Large intestine (tissue), 12 donors: ENCODE data around the gene SH2D7. TPM values are rescaled to one million over a fixed set of nuclear protein-coding genes. Genes with fewer than 3 reads are reported as not detected.

Experiments
- DNase-seq, 2 donors: peaks; one replicate each; pipeline versions ENCODE4 v3.0.0 to v3.0.0-alpha.2; 2013
- H3K27ac ChIP-seq: one replicate; pipeline ENCODE4 v1.5.1; 2013; ENCODE audit warnings: low read length
- H3K27me3 ChIP-seq: 2 replicates; pipeline ENCODE4 v1.6.1; 2013; ENCODE audit warnings: low read length; ENCODE audit not compliant: control insufficient read depth, insufficient read depth
- H3K36me3 ChIP-seq: 2 replicates; pipeline ENCODE4 v1.6.1; 2013; ENCODE audit warnings: low read length; ENCODE audit not compliant: control insufficient read depth, insufficient read depth
- H3K4me1 ChIP-seq: one replicate; pipeline ENCODE4 v1.6.1; 2013; ENCODE audit warnings: low read length; ENCODE audit not compliant: control insufficient read depth, insufficient read depth
- H3K4me3 ChIP-seq: one replicate; pipeline ENCODE4 v1.5.1; 2013; ENCODE audit warnings: low read length
- H3K9me3 ChIP-seq: one replicate; pipeline ENCODE4 v1.6.1; 2013; ENCODE audit warnings: mild to moderate bottlenecking, low read depth, low read length, moderate library complexity; ENCODE audit not compliant: control insufficient read depth
- WGBS: methylation state at CpG from one replicate; pipeline ENCODE4 v1.1.5; 2013; ENCODE audit warnings: low lambda C conversion rate; ENCODE audit not compliant: insufficient coverage; 5-methylcytosine and 5-hydroxymethylcytosine counted together
- long read RNA-seq, 11 donors: transcript quantifications; one replicate each; lab custom pipeline, GENCODE V29; 2026
- polyA plus RNA-seq: library from polyadenylated mRNA; unstranded; fragments of 120-200 nt; gene quantifications from one replicate; pipeline ENCODE4 v1.2.1, GENCODE V29; 2013

SH2D7 gene
- 2.6 TPM for polyA plus RNA-seq
- long read RNA-seq, donor 1, result 0 reads
- long read RNA-seq, donor 2, result 0 reads
- long read RNA-seq, donor 3, result 0 reads
- long read RNA-seq, donor 4, result 0 reads
- long read RNA-seq, donor 5, result 0 reads
- long read RNA-seq, donor 6, partial matches to known transcripts, result 208 of 228 reads
- long read RNA-seq, donor 6, other reads (novel, unspliced or antisense), result 20 of 228 reads
- long read RNA-seq, donor 7, result 0 reads
- long read RNA-seq, donor 8, partial matches to known transcripts, result 54 of 165 reads
- long read RNA-seq, donor 8, other reads (novel, unspliced or antisense), result 111 of 165 reads
- long read RNA-seq, donor 9, partial matches to known transcripts, result 44 of 163 reads
- long read RNA-seq, donor 9, other reads (novel, unspliced or antisense), result 119 of 163 reads
- long read RNA-seq, donor 10, partial matches to known transcripts, result 40 of 233 reads
- long read RNA-seq, donor 10, other reads (novel, unspliced or antisense), result 193 of 233 reads
- long read RNA-seq, donor 11, result 0 reads

DNA sequence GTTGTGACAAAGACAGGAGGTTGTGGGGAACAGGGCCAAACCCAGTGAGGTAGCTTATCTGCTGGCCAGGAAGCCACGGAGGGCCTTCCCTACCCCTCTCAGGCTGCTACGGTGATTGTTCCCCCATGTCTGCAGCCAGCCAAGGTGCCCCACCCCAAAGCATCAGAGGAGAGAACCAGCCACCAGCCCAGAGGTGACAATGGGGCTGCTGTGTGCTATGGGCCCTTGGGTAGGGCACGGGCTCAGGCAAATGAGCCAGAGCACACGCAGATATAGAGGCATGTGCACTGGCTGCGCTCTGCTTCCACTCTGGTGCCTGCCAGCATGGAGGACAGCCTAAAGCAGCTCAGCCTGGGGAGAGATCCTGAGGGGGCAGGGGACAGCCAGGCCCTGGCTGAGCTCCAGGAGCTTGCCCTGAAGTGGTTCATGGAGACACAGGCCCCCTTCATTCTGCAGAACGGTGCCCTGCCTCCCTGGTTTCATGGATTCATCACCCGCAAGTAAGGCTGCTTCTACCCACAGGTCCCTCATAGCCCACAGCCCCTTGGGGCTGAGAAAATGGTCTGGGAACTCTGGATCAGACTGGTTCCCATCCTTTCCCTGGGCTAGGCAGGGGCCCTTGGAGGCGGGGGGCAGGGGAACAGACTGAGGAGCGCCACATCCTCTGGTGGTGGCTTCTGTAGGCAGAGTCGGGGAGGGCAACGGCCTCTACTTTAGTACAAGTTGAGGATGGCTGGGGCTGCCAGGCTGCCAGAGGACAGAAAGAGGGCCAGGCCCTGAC, at the start of gene SH2D7:
Gene SH2D7 (plus strand): TSS at position 301 of the 781 bp plus-strand sequence. CDS start 24 bp downstream, at position 325.
- H3K9me3 ChIP-seq, result no peaks in the 10 kb centered on the region
- WGBS, result no CpG with 5 or more reads among the region's 11 CpGs
- H3K4me1 ChIP-seq, result peaks cover 28% of the 10 kb centered on the region
- H3K27ac ChIP-seq, result no peak within 1 kb of the TSS
- no peaks in the 10 kb centered on the region for H3K36me3 ChIP-seq
- H3K27me3 ChIP-seq, result no peaks in the 10 kb centered on the region
- no peak within 1 kb of the TSS for H3K4me3 ChIP-seq
- DNase-seq, result no peak

DNA sequence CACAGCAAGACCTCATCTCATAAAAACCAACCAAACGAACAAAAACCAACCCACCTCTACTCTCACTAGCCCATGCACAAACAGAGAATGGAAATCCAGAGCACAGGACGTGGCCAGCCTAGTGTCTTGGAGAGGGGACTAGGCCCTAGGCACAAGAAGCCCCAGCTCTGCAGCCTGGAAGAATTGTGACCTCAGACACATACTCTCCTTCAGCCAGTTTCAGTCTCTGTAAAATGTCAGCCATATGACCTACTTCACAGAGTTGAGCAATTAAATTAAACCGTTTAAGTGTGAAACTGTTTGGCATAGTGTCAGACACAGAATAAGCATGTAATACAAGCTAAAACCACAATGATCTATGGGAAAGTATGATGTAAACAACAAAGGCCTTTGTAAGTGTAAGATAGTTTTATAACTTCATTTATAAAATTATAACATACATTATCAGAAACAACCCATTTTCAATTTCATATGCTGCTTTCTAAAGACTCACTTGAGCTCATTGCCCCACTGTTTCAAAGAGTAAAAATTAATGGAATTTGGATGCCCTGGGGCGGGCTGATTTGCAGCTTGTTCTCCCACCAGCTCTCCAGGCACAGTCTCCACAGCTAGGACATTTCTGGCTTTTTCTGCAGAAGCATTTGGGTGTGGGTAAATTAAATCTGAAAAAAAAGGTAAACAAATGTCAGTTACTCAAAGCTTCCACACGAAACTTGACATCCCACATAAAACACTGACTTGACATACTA, 47.8 kb upstream of the SH2D7 start:
- no peak overlapping the region for H3K4me3 ChIP-seq
- no peaks in the 10 kb centered on the region for H3K27me3 ChIP-seq
- 47% methylated on average over 2 of the region's 5 CpGs for WGBS
- peaks cover 34% of the 10 kb centered on the region for H3K4me1 ChIP-seq
- H3K9me3 ChIP-seq, result no peaks in the 10 kb centered on the region
- H3K27ac ChIP-seq, result peak overlapping the region; percentile 41
- DNase-seq, result no peak
- peaks cover 43% of the 10 kb centered on the region for H3K36me3 ChIP-seq

DNA sequence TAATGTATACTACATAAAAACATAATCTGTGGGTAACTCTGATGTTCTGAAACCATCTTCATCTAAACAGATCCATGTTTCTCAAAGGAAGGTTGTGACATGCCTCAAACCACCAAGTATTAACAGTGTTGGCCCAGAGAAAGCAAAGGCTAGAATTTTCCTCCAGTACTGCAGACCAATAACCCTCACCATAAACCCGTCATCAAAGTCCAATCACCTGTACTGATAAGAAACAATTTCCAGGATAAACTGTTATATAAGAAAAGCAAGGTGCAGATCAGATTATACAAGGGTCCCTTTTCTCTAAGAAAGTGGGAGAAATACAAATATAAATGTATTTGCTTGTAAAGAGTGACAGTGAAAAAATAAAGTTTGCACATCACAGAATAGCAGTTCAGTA, 47.2 kb upstream of the SH2D7 start:
- H3K4me1 ChIP-seq, result peaks cover 40% of the 10 kb centered on the region
- H3K9me3 ChIP-seq, result no peaks in the 10 kb centered on the region
- peaks cover 37% of the 10 kb centered on the region for H3K36me3 ChIP-seq
- DNase-seq, result peak in 1 of 2 donors; percentile 57
- no peaks in the 10 kb centered on the region for H3K27me3 ChIP-seq
- H3K4me3 ChIP-seq, result no peak overlapping the region
- H3K27ac ChIP-seq, result peak overlapping the region; percentile 41
- WGBS, result no CpG with 5 or more reads among the region's 1 CpG

DNA sequence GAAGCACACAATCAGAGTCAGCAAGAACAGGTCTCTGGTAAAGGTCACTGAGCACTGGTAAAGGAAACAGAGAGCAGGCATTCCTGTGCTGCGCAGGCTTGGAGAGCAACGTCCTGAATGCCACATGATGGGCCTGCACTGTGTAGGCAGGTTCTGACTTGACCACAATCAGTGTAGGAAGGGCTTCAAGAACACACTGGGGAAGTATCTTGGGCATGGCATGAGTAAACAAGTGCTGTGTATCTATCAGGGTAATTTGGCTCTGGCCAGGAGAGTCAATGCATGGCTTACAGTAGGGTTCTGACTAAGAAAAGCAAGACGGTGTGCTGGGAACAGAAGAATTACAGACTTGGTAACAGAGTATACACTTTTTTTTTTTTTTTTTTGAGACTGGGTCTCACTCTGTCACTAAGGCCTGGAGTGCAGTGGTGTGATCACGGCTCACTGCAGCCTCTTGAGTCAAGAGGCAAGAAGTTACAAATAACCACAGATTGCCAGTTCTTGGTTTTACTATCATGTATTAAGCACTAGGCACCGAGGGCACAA, 45.5 kb upstream of the SH2D7 start:
- DNase-seq, result no peak
- no CpG with 5 or more reads among the region's 5 CpGs for WGBS
- Histone ChIP-seq H3K9me3 (no peaks in the 10 kb centered on the region), H3K4me1 (peaks cover 57% of the 10 kb centered on the region), H3K36me3 (peaks cover 35% of the 10 kb centered on the region), H3K27ac (no peak overlapping the region), H3K4me3 (no peak overlapping the region), H3K27me3 (no peaks in the 10 kb centered on the region)

DNA sequence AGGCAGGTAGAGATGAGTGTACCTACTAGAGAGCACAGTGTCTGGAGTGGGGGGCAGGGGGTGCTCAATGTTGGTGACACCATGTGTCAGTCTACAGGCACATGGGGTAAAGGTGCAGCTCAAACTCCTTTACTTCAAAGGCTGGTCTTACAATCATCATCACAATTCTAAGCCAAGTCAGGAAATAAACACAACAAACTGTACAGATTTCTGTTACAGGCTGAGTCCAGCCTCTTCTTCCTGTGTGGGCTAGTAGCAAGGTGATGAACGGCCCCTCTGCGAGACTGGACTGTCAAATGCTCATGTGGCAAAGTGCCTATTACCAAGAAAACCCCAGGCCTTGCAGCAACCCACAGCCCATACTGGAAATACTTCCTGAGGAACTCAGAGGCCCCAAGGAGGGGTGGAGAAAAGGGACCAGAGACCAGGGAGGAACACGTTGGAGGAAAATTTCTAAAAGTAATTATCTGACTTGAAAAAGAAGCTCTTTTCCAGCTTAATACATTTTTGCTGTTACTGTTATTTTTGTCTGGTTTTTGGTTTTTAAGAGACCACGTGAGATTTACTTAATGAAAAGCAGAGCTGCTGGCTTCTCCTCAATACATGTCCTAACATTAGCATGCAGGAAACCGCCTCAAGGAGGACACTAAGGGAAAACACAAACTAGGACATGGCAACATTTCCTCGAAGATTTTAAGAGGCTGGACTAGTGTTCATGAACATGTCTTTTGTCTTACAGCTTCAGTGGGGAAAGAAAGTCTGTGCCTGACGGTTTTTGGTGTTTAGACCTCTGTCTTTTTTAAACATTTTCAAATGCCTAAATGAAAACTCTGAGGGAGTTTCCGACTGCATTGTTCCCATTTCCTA, 44.4 kb upstream of the SH2D7 start:
- H3K9me3 ChIP-seq, result no peaks in the 10 kb centered on the region
- 100% methylated on average over 1 of the region's 8 CpGs for WGBS
- no peaks in the 10 kb centered on the region for H3K27me3 ChIP-seq
- peaks cover 67% of the 10 kb centered on the region for H3K4me1 ChIP-seq
- peaks cover 25% of the 10 kb centered on the region for H3K36me3 ChIP-seq
- H3K4me3 ChIP-seq, result no peak overlapping the region
- DNase-seq, result peak in 1 of 2 donors; percentile 51
- peak overlapping the region; percentile 20 for H3K27ac ChIP-seq

DNA sequence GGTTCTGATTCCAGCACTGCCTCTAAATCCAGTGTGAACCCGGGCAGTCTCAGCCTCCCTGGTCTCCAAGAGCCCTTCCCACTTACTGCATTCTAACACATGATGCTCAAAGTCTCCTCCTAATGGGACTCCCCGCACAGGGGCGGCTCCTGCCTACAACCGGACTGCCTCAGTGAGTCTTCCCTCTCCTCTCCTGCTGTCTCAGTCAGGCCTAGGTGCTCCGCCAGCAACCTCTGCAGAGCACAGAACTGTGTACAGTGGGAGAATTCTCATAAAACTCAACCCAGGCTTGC, 43.8 kb upstream of the SH2D7 start:
- Histone ChIP-seq H3K9me3 (no peaks in the 10 kb centered on the region), H3K4me3 (no peak overlapping the region), H3K36me3 (peaks cover 25% of the 10 kb centered on the region), H3K27ac (peak overlapping the region; percentile 12), H3K27me3 (no peaks in the 10 kb centered on the region), H3K4me1 (peaks cover 72% of the 10 kb centered on the region)
- no peak for DNase-seq
- WGBS, result no CpG with 5 or more reads among the region's 5 CpGs

DNA sequence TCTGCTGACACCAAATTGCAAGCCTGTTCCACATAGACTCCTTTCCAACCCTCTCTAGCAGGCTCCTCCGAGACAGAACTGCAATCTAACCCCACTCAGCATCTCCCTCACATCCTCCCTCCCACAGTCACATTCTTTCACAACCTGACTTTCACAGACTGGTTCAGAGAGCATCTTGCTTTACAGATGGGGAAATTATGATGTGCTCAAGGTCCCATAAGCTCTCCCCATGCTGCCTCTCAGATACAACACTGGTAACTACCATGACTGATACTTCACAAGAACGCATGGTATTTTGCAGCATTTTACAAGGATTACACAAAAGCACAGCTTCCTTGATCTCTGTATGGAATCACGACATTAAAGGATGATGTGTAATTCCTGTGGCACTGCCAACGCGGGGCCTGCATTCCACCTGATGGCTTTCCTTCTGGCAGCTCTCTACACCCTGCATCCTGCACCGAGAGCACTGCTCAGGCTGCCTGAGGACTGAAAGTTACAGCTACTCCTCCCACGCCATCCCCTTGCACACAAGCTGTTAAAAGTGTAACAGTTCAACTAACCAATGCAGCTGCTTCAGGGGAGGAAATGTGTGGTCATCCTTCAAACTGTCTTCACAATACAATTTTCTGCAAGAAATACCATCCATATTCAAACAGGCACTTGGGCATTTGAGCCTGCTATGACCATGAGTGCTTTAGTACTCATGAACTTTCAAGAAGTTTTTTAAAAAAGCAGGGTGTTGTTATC, 42.5 kb upstream of the SH2D7 start:
- H3K27me3 ChIP-seq, result no peaks in the 10 kb centered on the region
- peaks cover 69% of the 10 kb centered on the region for H3K4me1 ChIP-seq
- no peak overlapping the region for H3K4me3 ChIP-seq
- no peaks in the 10 kb centered on the region for H3K9me3 ChIP-seq
- no peak for DNase-seq
- no CpG with 5 or more reads among the region's 7 CpGs for WGBS
- H3K36me3 ChIP-seq, result peaks cover 21% of the 10 kb centered on the region
- H3K27ac ChIP-seq, result peak overlapping the region; percentile 76

DNA sequence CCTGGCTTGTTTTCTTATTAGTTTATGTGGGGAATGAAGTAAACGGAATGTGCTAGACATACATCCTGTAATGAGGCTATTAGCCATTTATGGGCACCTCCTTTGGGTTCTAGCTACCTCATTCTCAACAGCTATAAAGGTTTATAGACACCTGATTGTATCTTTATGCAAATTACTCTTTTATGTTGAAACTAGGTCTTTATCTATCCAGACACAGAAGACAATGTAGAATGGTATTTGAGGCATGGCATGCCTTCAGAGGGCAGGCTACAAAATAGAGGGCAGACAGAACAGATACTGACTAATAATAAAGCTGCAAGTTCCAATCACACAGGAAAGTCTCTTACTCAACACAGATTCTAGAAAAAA, 41.9 kb upstream of the SH2D7 start:
- no CpG with 5 or more reads among the region's 1 CpG for WGBS

DNA sequence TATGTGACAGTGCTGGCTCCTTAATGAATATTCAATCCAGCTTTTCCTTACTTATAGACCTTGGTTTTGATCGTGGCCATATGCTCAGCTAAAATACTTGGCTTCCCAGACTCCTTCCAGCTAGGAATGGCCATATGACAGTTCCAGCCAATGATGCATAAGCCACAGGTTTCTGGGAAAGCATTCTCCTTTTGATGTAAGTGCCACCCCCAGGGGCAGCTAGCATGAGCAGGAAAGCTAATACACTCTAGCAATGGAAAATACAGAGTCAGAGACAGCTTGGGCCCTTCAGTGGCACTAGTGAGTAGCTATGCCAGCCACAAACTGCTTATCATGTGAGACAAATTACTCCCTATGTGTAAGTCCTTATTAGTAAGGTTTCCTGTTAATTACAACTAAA, 41.5 kb upstream of the SH2D7 start:
- H3K4me3 ChIP-seq, result no peak overlapping the region
- peaks cover 21% of the 10 kb centered on the region for H3K36me3 ChIP-seq
- peaks cover 70% of the 10 kb centered on the region for H3K4me1 ChIP-seq
- no peak for DNase-seq
- H3K27ac ChIP-seq, result peak overlapping the region; percentile 76
- H3K27me3 ChIP-seq, result no peaks in the 10 kb centered on the region
- no CpG with 5 or more reads among the region's 1 CpG for WGBS
- H3K9me3 ChIP-seq, result no peaks in the 10 kb centered on the region

More for the DNA sequence above, 41.9 kb upstream of the SH2D7 start:
- H3K4me1 ChIP-seq, result peaks cover 66% of the 10 kb centered on the region
- DNase-seq, result peak in 1 of 2 donors; percentile 54
- no peaks in the 10 kb centered on the region for H3K9me3 ChIP-seq
- H3K36me3 ChIP-seq, result peaks cover 21% of the 10 kb centered on the region
- H3K4me3 ChIP-seq, result no peak overlapping the region
- H3K27me3 ChIP-seq, result no peaks in the 10 kb centered on the region
- peak overlapping the region; percentile 76 for H3K27ac ChIP-seq
